ENCODE data around the gene KCNK16. TPM values are rescaled to one million over a fixed set of nuclear protein-coding genes. Genes with fewer than 3 reads are reported as not detected.

Gene KCNK16
- total and polyA plus RNA-seq, 2 of the 13 experiments (the other 11 are each of a cell fraction or from before 2014, with no cell fraction given): not detected

DNA sequence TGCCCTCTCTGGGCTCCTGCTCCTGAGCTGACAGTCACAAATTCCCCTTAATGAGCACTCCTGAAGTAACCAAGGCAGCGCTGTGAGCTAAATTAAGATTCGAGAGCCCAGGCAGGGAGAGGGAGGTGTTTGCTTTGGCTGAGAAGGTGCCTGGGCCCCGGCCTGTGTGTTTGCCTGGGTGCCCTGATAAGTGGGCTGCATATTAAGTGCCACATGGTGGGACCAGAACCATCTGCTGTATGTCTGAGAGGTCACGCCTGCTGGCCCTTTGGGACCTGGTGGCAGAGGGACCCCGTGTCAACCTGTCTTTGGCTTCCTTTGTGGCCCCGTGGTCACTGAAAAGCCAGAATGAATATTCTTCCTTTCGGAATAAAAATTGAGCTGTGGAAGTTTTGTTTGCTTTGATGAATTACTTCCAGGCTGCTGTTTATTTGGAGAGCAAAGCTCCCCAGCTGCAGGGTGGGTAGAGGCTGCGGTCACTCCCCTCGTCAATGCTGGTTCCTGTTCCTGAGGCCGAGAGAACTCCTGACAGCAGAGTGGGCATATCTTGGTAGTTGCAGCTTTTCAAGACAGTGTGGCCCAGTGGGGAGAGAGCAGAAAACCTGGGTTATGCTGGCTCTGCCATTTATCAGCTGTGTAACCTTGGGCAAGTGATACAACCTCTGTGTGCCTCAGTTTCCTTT lies 17.5 kb upstream of the KCNK16 start:
- H3K4me3 ChIP-seq (replicated peaks in 1 of 3; ENCODE audit: insufficient read depth in 1 of 3, low read depth in 2 of 3, low read length in 3 of 3): no peak overlapping the region
- ChIA-PET CTCF (ENCODE audit: low intra/inter-chr PET ratio, low total read pairs) (no interaction called here), POLR2A (no interaction called here)
- no peaks in the 10 kb centered on the region for H3K4me1 ChIP-seq (ENCODE audit: insufficient read depth, low read length)
- no peaks in the 10 kb centered on the region for H3K9me3 ChIP-seq (ENCODE audit: low read length)
- no peaks in the 10 kb centered on the region; a peak in 1 of 5 replicates for H3K27me3 ChIP-seq (ENCODE audit: control insufficient read depth in 1 of 2, insufficient read depth in 2 of 2, low read length in 2 of 2)
- no peak overlapping the region for H2AFZ ChIP-seq (ENCODE audit: low read length)
- FAIRE-seq (no peak), DNase-seq (ENCODE audit: low spot score) (no peak), ATAC-seq (no peak)
- H3K79me2 ChIP-seq (ENCODE audit: insufficient read depth, low read length): no peaks in the 10 kb centered on the region
- no TSS peak for BruUV-seq (replicated peaks)
- H3K36me3 ChIP-seq (replicated peaks in 1 of 2; ENCODE audit: control insufficient read depth in 1 of 2, insufficient read depth in 2 of 2, low read length in 2 of 2): no peaks in the 10 kb centered on the region
- no peaks in the 10 kb centered on the region for H4K20me1 ChIP-seq (ENCODE audit: insufficient read depth, low read length)
- 25% methylated on average over 10 of the region's 10 CpGs for WGBS (ENCODE audit: low lambda C conversion rate)
- H3K27ac ChIP-seq (ENCODE audit: extremely low read length, insufficient read depth, low read length): no peak overlapping the region
- in situ Hi-C loops (cut with HindIII; ENCODE audit: extremely low pct_ligation_motif_present, low pct_unique_long_range_greater_than_20kb): no loop called here
- intact Hi-C loops (cut with micrococcal nuclease; ENCODE audit: unreplicated experiment): no loop called here
- no peak overlapping the region for H3K4me2 ChIP-seq (ENCODE audit: low read depth, low read length)
- no peak overlapping the region for H3K9ac ChIP-seq (ENCODE audit: insufficient read depth, low read depth, low read length)
- TF ChIP-seq CHD4 (IDR thresholded peaks at IDR 0.05; ENCODE audit: borderline replicate concordance, low read length) (no peak), CEBPG (CRISPR knock-in tag; IDR thresholded peaks at IDR 0.05) (no peak), EEA1 (CRISPR knock-in tag; IDR thresholded peaks at IDR 0.05; ENCODE audit: borderline replicate concordance) (no peak), RFX5 (IDR thresholded peaks at IDR 0.05; ENCODE audit: low read depth, low read length) (no peak), HNF4G (IDR thresholded peaks at IDR 0.05; ENCODE audit: borderline replicate concordance, low read depth, low read length) (no peak), HNF4G (CRISPR knock-in tag; IDR thresholded peaks at IDR 0.05; ENCODE audit: borderline replicate concordance, low read depth) (no peak), CBX2 (IDR thresholded peaks at IDR 0.05; ENCODE audit: low read depth, low read length) (no peak), CBX2 (CRISPR knock-in tag; IDR thresholded peaks at IDR 0.05; ENCODE audit: low read depth) (no peak)
- TF ChIP-seq, protein P1, sequence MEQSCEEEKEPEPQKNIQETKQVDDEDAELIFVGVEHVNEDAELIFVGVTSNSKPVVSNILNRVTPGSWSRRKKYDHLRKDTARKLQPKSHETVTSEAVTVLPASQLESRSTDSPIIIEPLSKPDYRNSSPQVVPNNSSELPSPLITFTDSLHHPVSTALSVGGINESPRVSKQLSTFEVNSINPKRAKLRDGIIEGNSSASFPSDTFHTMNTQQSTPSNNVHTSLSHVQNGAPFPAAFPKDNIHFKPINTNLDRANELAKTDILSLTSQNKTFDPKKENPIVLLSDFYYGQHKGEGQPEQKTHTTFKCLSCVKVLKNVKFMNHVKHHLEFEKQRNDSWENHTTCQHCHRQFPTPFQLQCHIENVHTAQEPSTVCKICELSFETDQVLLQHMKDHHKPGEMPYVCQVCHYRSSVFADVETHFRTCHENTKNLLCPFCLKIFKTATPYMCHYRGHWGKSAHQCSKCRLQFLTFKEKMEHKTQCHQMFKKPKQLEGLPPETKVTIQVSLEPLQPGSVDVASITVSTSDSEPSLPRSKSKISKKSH (CRISPR knock-in tag; IDR thresholded peaks at IDR 0.05; ENCODE audit: borderline replicate concordance): no peak
- TF ChIP-seq, protein P2, sequence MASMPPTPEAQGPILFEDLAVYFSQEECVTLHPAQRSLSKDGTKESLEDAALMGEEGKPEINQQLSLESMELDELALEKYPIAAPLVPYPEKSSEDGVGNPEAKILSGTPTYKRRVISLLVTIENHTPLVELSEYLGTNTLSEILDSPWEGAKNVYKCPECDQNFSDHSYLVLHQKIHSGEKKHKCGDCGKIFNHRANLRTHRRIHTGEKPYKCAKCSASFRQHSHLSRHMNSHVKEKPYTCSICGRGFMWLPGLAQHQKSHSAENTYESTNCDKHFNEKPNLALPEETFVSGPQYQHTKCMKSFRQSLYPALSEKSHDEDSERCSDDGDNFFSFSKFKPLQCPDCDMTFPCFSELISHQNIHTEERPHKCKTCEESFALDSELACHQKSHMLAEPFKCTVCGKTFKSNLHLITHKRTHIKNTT (CRISPR knock-in tag; IDR thresholded peaks at IDR 0.05): no peak
- TF ChIP-seq, protein P3, sequence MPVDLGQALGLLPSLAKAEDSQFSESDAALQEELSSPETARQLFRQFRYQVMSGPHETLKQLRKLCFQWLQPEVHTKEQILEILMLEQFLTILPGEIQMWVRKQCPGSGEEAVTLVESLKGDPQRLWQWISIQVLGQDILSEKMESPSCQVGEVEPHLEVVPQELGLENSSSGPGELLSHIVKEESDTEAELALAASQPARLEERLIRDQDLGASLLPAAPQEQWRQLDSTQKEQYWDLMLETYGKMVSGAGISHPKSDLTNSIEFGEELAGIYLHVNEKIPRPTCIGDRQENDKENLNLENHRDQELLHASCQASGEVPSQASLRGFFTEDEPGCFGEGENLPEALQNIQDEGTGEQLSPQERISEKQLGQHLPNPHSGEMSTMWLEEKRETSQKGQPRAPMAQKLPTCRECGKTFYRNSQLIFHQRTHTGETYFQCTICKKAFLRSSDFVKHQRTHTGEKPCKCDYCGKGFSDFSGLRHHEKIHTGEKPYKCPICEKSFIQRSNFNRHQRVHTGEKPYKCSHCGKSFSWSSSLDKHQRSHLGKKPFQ (CRISPR knock-in tag; IDR thresholded peaks at IDR 0.05; ENCODE audit: insufficient replicate concordance): no peak
- TF ChIP-seq, protein P4, sequence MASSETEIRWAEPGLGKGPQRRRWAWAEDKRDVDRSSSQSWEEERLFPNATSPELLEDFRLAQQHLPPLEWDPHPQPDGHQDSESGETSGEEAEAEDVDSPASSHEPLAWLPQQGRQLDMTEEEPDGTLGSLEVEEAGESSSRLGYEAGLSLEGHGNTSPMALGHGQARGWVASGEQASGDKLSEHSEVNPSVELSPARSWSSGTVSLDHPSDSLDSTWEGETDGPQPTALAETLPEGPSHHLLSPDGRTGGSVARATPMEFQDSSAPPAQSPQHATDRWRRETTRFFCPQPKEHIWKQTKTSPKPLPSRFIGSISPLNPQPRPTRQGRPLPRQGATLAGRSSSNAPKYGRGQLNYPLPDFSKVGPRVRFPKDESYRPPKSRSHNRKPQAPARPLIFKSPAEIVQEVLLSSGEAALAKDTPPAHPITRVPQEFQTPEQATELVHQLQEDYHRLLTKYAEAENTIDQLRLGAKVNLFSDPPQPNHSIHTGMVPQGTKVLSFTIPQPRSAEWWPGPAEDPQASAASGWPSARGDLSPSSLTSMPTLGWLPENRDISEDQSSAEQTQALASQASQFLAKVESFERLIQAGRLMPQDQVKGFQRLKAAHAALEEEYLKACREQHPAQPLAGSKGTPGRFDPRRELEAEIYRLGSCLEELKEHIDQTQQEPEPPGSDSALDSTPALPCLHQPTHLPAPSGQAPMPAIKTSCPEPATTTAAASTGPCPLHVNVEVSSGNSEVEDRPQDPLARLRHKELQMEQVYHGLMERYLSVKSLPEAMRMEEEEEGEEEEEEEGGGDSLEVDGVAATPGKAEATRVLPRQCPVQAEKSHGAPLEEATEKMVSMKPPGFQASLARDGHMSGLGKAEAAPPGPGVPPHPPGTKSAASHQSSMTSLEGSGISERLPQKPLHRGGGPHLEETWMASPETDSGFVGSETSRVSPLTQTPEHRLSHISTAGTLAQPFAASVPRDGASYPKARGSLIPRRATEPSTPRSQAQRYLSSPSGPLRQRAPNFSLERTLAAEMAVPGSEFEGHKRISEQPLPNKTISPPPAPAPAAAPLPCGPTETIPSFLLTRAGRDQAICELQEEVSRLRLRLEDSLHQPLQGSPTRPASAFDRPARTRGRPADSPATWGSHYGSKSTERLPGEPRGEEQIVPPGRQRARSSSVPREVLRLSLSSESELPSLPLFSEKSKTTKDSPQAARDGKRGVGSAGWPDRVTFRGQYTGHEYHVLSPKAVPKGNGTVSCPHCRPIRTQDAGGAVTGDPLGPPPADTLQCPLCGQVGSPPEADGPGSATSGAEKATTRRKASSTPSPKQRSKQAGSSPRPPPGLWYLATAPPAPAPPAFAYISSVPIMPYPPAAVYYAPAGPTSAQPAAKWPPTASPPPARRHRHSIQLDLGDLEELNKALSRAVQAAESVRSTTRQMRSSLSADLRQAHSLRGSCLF (CRISPR knock-in tag; IDR thresholded peaks at IDR 0.05; ENCODE audit: borderline replicate concordance): no peak
- TF ChIP-seq, protein P5, sequence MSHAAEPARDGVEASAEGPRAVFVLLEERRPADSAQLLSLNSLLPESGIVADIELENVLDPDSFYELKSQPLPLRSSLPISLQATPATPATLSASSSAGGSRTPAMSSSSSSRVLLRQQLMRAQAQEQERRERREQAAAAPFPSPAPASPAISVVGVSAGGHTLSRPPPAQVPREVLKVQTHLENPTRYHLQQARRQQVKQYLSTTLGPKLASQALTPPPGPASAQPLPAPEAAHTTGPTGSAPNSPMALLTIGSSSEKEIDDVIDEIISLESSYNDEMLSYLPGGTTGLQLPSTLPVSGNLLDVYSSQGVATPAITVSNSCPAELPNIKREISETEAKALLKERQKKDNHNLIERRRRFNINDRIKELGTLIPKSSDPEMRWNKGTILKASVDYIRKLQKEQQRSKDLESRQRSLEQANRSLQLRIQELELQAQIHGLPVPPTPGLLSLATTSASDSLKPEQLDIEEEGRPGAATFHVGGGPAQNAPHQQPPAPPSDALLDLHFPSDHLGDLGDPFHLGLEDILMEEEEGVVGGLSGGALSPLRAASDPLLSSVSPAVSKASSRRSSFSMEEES (CRISPR knock-in tag; IDR thresholded peaks at IDR 0.05): no peak

Data from HepG2 (cell line).